ENCODE data around the gene DCLK1.

DCLK1 gene

DNA sequence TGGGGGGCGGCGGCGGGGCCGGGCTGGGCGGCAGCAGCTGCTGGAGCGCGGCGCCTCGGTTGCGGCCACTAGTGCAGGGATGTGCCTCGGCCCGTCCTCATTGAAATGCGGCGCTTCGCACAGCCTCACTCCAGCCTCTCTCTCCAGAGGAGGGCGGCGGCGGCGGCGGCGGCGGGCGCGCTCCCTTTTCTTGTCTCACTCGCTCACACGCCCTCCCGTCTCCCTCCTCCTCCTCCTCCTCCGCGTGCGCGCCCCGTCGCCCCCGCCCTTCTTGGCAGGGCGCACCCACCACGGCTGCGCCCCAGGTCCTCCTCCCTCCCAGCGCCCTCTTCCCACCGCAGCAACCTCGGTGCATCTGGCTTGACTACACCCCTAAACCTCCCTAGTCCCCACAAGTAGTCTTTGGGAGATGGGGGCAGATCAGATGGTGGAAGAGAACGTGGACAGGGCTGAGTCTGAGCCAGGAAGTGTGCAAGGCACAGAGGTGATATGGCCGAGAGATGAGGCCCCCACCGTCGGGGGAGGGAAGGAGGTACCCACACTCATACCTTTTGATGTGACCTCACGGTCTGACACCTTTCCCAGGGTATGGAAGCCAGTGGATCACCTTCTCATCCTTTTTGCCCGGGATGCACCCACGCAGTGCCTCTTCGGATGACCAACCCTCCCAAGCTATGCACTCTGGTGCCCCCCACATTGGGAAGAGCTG lies at the start of gene DCLK1:
TSS of gene DCLK1 (minus strand) at position 161 of the 709 bp plus-strand sequence.
- no peak for DNase-seq

DNA sequence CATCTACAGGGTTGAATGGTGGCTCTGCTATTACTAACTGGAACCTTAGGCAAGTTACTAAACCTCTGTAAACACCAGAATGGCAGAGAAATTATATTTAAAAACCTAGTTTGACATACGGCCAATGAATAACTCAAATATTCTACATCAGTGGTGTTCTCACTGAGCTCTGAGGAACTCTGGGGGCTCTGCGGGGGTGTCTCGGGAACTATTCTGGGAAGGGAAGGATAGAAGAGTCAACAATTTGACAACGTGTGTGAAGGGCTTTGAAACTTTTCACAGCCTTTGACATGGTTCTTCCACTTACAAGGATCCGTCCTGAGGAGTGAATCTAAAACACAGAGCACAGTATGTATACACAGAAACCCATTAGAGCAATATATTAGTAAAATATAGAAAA lies 44.4 kb upstream of the DCLK1 start:
- DNase-seq, result no peak

DNA sequence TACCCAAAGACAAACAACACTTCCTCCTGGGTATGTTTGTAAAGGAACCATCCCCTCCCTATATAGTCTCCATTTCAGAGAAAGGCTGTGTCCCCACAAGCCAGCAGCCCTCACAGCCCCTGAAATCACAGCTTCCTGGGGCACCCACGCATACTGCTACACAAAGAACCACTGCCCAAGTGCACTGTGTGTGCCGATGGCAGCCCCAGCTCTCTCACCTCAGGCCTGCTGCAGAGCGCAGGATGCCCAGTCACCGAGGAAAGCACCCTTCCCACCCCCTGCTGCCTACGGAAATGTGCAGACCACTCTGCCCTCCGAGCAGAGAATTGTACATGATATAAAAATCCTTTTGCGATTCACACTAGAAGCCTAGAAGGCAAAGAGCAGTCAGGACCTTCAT lies 43.7 kb upstream of the DCLK1 start:
- no peak for DNase-seq

DNA sequence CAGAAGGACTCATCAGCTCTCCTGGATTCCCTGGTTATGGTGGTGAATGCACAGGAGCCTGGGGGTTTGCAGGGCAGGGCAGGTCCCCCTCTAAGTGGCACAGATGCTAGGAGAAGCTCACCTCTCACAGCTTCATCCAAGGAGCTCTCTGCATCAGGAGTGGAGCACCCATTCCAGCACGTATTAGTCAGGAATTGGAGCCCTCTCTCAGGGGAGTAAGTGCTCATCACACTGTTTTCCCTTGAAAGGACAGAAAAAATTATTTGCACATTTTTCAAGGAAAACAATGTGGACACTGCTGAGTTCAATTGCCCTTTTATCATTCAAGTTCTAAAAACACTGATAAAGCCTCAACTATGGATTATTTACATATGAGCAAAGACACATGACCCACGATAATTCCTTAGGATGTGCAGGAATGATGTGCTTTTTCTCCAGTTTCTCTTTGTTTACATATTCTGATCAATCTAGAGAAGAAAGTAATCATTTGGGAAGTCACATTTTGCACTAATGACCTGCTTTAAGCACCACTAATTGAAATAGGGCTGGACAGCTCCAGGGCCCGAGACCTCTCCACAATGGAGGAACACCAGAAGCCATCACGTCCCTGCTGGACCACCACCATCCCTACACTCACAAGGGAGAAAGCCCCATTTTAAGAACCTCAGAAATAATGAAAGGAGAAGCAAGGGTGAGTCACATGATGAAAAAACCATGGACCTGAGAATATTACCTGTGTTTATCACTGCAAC lies 42.6 kb upstream of the DCLK1 start:
- DNase-seq, result no peak

- DNase-seq, result no peak
Observed at GRCh38 chr13:36166046-36166445, 34.9 kb upstream of the DCLK1 start.

- no peak for DNase-seq
Observed at GRCh38 chr13:36163809-36164308, 32.7 kb upstream of the DCLK1 start.

DNA sequence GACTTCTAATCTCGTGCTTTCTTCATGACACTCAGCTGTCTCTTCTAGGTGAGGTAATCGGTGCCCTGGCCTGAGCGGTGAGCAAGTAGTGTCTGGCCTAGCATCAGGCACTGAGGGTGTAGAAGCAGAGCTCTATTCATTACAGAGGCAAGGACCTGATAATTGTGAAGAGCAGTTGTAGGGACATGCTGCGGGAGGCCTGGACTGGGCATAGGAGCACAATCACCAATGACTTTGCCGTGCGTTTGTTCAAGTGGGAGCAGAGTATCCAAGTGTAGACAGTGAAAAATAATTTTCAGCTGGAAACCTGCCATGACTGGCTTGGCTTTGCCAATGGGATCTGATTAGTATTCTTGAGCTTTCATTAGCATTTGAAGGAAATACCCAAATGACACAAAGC lies 32.1 kb upstream of the DCLK1 start:
- DNase-seq, result peak; percentile 37

DNA sequence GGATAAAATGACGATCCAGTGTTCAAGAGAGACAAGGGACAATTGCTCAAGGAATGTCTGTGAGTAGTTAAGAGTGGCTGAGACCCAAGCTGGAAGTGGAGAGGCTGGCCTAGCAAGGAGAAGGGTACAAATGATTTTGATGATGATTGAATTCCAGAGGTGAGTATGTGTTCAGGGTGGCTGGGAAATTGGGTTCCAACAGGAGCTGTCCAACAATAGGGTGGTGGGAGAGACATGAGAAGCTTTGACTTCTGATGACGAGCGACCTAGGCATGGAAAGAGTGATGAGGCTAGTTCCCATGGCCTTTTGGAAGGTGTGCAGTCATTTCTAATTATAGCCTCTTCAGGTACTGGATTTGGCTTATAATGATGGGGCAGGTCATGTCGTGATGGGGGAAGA lies 29.1 kb upstream of the DCLK1 start:
- DNase-seq, result no peak

DNA sequence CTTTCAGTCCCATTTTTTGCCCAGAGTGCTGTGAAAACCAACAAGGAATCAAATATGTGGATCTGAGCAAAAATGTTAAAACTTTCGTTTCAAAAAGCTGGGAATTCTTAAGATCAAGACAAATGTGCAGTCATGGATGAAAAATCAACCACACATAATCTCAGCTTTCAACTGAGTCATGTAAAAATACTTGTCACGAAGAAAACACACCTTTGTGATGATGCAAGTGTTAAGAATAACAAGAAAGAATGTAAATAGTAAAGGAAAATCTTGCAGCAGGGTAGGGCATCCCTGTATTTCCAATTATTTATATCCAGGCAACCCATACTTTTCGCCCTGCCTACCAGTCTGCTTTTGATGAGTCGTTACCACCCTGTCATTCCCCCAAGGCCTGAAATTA lies 27.4 kb upstream of the DCLK1 start:
- no peak for DNase-seq

GRCh38 chr13:36157480-36157879 lies 26.3 kb upstream of the DCLK1 start:
- DNase-seq, result no peak

DNA sequence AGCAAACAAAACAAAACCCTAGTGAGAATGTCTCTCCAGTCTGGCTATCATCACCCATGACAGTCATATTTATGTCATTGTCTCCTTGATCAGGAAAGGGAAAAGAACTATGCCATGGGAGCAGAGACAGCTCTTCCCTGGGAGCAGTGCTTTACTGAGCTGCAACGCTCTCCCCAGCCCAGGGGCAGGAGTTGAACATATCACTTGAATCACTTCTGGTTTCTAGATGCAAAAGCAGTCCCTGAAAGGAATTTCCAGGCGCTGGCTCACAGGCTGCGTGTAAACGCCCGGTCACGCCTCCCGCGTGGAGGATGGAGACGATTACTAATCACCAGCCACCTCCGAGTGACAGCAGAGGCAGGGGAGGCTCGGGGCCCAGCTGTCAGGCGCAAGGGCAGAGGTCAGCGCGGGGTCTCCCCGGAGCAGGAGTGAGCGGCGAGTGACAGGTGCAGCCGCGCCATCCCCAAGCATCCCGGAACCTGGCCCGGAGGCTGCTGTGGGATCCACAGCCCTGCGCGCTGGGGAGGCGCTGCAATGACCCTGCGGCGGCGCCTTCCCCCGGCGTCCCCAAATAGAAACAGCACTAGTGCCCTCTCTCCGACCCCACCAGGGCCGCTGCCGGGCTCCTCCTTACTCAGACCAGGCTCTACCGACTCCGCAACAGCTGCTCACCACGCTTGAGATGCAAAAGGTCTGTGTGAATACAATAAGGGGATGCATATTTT lies 23.5 kb upstream of the DCLK1 start:
- DNase-seq, result no peak

DNA sequence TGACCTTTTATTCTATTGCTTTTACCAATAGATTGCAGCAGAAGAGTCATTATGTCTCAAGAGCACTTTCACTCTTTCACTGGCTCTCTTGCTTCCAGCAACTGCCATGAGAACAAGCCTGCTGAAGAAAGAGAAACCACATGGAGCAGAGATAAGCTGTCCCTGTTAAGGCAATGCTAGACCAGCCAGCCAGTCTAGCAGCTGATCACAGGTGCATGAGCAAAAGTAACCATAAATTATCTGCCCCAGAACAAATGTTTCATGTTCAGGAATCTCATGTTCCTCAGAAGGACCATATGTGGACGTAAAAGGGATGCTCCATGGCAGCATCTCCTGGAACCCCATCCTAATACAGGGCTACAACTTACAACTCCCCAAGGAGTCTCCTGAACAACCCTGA lies 20.4 kb upstream of the DCLK1 start:
- DNase-seq, result no peak

DNA sequence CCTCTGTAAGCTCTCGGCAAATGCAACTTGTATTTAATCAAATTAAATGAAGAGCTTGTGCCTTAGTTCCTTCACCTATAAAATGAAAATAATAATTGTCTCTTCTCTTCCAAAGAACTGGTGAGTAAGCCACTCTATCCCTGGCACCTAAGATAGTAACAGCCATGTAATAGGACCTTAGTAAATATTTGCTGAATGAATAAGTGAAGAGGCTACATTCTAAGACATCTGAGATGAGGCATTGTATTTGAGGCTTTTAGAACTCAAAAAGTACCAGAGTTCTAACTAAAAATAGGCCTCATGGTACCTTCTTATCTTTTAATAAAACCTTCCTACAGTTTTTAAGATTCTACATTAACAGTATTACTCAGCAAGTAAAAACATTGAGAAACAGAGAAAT lies 17.3 kb upstream of the DCLK1 start:
- no peak for DNase-seq

GRCh38 chr13:36147330-36147729 lies 16.1 kb upstream of the DCLK1 start:
- DNase-seq, result no peak

- no peak for DNase-seq
Observed at GRCh38 chr13:36146511-36147269, 15.5 kb upstream of the DCLK1 start.

DNA sequence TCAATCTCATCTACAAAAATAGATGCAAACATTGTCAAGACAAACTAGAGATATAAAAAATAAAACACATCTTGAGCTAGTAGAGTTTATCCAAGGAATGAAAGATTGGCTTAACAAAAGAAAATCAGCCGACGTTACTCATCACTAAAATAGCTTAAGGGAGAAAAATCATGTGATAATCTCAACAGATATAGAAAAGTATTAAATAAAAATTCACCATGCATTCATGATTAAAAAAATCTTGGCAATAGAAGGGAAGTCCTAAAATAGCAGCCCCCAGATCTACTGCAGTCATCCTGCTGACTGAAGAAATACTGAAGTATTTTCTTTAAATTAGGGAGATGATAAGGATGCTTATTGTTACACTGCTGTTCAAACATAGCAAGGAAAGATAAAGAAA lies 12.6 kb upstream of the DCLK1 start:
- DNase-seq, result no peak

DNA sequence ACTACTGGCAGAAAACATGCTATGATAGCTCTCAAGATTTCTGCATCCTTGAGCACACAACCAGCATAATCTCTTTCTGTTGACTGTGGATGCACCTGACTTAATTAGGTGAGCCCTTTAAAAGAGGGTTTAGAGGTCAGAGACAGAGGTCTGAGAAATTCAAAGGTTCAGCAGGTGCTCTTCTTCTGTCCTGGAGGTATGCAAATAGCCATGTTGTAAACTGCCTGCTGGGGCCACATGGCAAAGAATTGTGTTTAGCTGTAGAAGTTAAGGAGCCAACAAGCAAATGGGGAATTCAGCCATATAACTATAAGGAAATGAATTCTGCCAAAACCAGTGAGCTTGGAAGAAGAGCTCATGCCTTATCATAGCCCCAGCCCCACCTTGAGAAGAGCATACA lies 11.6 kb upstream of the DCLK1 start:
- no peak for DNase-seq

DNA sequence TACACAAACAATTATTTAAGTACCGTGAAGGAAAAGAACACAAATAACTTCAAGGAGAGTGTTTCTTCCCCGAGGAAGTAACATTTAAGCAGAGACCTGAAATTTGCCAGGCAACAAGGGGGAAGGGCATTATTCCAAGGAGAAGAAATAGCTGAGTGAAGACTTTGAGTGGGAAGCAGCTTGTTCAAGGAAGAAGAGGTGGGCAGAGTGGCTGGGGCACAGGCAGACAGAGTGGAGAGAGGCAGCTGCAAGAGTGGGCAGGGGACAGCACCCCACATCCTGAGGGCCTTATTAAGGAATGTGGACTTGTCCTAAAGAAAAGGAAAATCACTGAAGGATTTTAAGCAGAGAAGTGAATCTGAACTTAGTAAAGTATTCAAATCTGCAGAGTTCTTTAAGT lies 4.7 kb upstream of the DCLK1 start:
- no peak for DNase-seq

- no peak for DNase-seq
Observed at GRCh38 chr13:36134632-36135031, 3.5 kb upstream of the DCLK1 start.

- no peak for DNase-seq
Observed at GRCh38 chr13:36133950-36134626, 2.9 kb upstream of the DCLK1 start.

DNA sequence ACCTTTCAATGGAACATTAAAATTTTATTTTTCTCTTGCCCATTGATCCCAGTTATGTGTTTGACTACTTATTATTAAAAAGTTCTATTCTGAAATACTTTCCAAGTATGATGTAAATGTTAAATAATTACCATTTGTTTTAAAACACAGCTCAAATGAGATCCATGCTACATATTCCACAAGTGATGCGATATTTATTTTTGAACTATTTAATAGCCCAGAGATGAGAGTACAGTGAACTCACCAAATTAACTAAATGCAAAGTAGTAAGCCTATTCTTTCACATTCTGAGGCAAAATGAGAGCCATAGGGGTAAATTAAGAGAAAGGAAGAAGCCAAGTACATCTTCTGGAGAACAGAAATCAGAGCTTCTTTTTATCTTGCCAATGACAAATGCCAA lies 1.2 kb upstream of the DCLK1 start:
- DNase-seq, result no peak

- DNase-seq, result no peak
Observed at GRCh38 chr13:36131931-36132297, 732 bp upstream of the DCLK1 start.

All from NCI-H446 treated with DMSO at 0.1 percent for 48 hours (cell line).